Endothelial cell of umbilical vein (primary cell): ENCODE data around the gene KIAA0825. TPM values are rescaled to one million over a fixed set of nuclear protein-coding genes. Genes with fewer than 3 reads are reported as not detected.

Experiments
- BruUV-seq: library from RNA; stranded (reverse); fragments of 400-500 nt; replicated peaks from 2 replicates; lab custom pipeline; 2021; lab: Mats Ljungman, UMichigan
- CTCF ChIA-PET: fragments of 300-600, 350-600 bp; sonication (Branson Sonifier 250); formaldehyde crosslinking; loops from one replicate; lab custom pipeline; 2021; ENCODE audit warnings: antibody characterized with exemption, inconsistent platforms; lab: Charles Lee
- POLR2A ChIA-PET: fragments of 300-600, 350-600 bp; sonication (Branson Sonifier 250); formaldehyde crosslinking; loops from one replicate; lab custom pipeline; 2021; ENCODE audit warnings: antibody characterized with exemption, inconsistent platforms; lab: Charles Lee
- DNase-seq: peaks from one replicate; pipeline ENCODE4 v3.0.0-alpha.2; 2011; ENCODE audit warnings: low read depth, low spot score
- FAIRE-seq: peaks from 2 replicates; lab custom pipeline; 2011; peaks lifted over from hg19 to GRCh38; lab: Jason Lieb, UNC
- H2AFZ ChIP-seq: 2 replicates; pipeline ENCODE4 v1.6.0; 2012; ENCODE audit warnings: low read depth, low read length, control low read depth, inconsistent platforms
- H3K27ac ChIP-seq: 2 replicates; pipeline ENCODE4 v1.5.1; 2011; ENCODE audit warnings: low read depth, mild to moderate bottlenecking, control low read depth, low read length, moderate library complexity; ENCODE audit not compliant: insufficient read depth
- H3K27me3 ChIP-seq, 2 experiments: 2 replicates each; pipeline versions ENCODE4 v1.6.0 to v1.6.1; 2011; ENCODE audit warnings: low read length in 2 of 2, mixed read lengths in 1 of 2; ENCODE audit not compliant: control insufficient read depth in 2 of 2, insufficient read depth in 2 of 2
- H3K36me3 ChIP-seq, 2 experiments: 2 replicates in 1 of 2; 3 replicates in 1 of 2; pipeline ENCODE4 v1.5.1; 2011; ENCODE audit warnings: low read length in 2 of 2, mild to moderate bottlenecking in 1 of 2, moderate library complexity in 1 of 2; ENCODE audit not compliant: control insufficient read depth in 2 of 2, insufficient read depth in 2 of 2; ENCODE audit errors: extremely low read depth in 1 of 2
- H3K4me1 ChIP-seq: 3 replicates; pipeline ENCODE4 v1.5.1; 2011; ENCODE audit warnings: mild to moderate bottlenecking, low read length; ENCODE audit not compliant: control insufficient read depth, insufficient read depth; ENCODE audit errors: extremely low read depth
- H3K4me2 ChIP-seq: 2 replicates; pipeline ENCODE4 v1.6.1; 2011; ENCODE audit warnings: low read length, control low read depth, mixed read lengths; ENCODE audit not compliant: insufficient read depth
- H3K4me3 ChIP-seq, 3 experiments: fragments of 200-600 bp in 1 of 3; sonication (generic), shearing (Covaris generic) in 1 of 3; replicated peaks in 1 of 3; 2 replicates each; pipeline ENCODE4 v1.5.1; 2011 to 2016; ENCODE audit warnings: control low read depth in 3 of 3, low read length in 3 of 3, mild to moderate bottlenecking in 2 of 3, inconsistent platforms in 1 of 3, low read depth in 1 of 3, moderate library complexity in 1 of 3; ENCODE audit not compliant: insufficient read depth in 1 of 3
- H3K79me2 ChIP-seq: 2 replicates; pipeline ENCODE4 v1.6.0; 2012; ENCODE audit warnings: low read length, inconsistent platforms; ENCODE audit not compliant: control insufficient read depth, insufficient read depth
- H3K9ac ChIP-seq: replicated peaks from 2 replicates; pipeline ENCODE3; 2011; ENCODE audit warnings: low read length, control low read depth; ENCODE audit not compliant: insufficient read depth; ENCODE audit errors: extremely low read depth
- H3K9me1 ChIP-seq: replicated peaks from 3 replicates; pipeline ENCODE4 v1.6.0; 2011; ENCODE audit warnings: mild to moderate bottlenecking, low read length; ENCODE audit not compliant: control insufficient read depth, insufficient read depth; ENCODE audit errors: extremely low read depth
- H3K9me3 ChIP-seq: replicated peaks from 2 replicates; pipeline ENCODE4 v1.5.1; 2012; ENCODE audit warnings: low read length, inconsistent platforms; ENCODE audit not compliant: control insufficient read depth, insufficient read depth
- H4K20me1 ChIP-seq: replicated peaks from 2 replicates; pipeline ENCODE3; 2011; ENCODE audit warnings: mild to moderate bottlenecking, low read length; ENCODE audit not compliant: control insufficient read depth, insufficient read depth; ENCODE audit errors: extremely low read depth
- EZH2 ChIP-seq: IDR thresholded peaks from 2 replicates; pipeline ENCODE4 v1.6.1; 2012; ENCODE audit warnings: borderline replicate concordance, low read depth, mild to moderate bottlenecking, moderate library complexity, low read length, inconsistent platforms; ENCODE audit not compliant: severe bottlenecking
- FOS ChIP-seq: IDR thresholded peaks from 2 replicates; pipeline ENCODE4 v1.6.1; 2011; ENCODE audit warnings: mild to moderate bottlenecking, low read length, moderate library complexity, borderline replicate concordance; ENCODE audit not compliant: insufficient read depth
- GATA2 ChIP-seq: IDR thresholded peaks from 2 replicates; pipeline ENCODE4 v1.7.0; 2011; ENCODE audit warnings: low read depth, mild to moderate bottlenecking, moderate library complexity, mixed read lengths, low read length; ENCODE audit not compliant: insufficient read length, insufficient read depth
- JUN ChIP-seq: IDR thresholded peaks from 2 replicates; pipeline ENCODE4 v1.6.1; 2011; ENCODE audit warnings: borderline replicate concordance, low read depth; ENCODE audit not compliant: insufficient read length, insufficient read depth
- MYC ChIP-seq: IDR thresholded peaks from one replicate; pipeline ENCODE4 v1.6.1; 2011; ENCODE audit warnings: mild to moderate bottlenecking, low read depth, low read length
- POLR2A ChIP-seq: IDR thresholded peaks from 2 replicates; pipeline ENCODE4 v1.6.1; 2012; ENCODE audit warnings: low read depth, mild to moderate bottlenecking, control low read depth, low read length
- POLR2AphosphoS5 ChIP-seq: IDR thresholded peaks from 2 replicates; pipeline ENCODE4 v1.6.1; 2012; ENCODE audit warnings: low read depth, mild to moderate bottlenecking, control low read depth, low read length, moderate library complexity; ENCODE audit not compliant: insufficient read depth
- dilution Hi-C: fragments of 300-500 bp; cut with MboI; formaldehyde crosslinking; loops from one replicate; pipeline ENCODE4 v1.15.0; 2019; ENCODE audit warnings: low sequenced_read_pairs; ENCODE audit not compliant: extremely low pct_ligation_motif_present
- intact Hi-C: fragments of 100-400 bp; cut with micrococcal nuclease; formaldehyde crosslinking; loops from one replicate; pipeline ENCODE4 v1.10.0; 2022
- polyA plus RNA-seq, 4 experiments: library from polyadenylated mRNA; depleted of rRNA in 3 of 4; stranded (reverse) in 3 of 4; unstranded in 1 of 4; fragments of >200 nt; gene quantifications; 2 replicates each; pipeline versions ENCODE4 v1.2.1 to v1.2.3, GENCODE V29; 2011 to 2012; ENCODE audit warnings: missing spikeins in 1 of 4
- total RNA-seq: library from RNA; stranded (reverse); gene quantifications from 2 replicates; pipeline ENCODE4 v1.2.3, GENCODE V29; 2021
- TF ChIP-seq, protein P1 (sequence below): IDR thresholded peaks from 2 replicates; pipeline ENCODE4 v1.6.1; 2011; ENCODE audit not compliant: insufficient read depth, insufficient read length
- TF ChIP-seq, protein P2 (sequence below), 2 donors: IDR thresholded peaks; 1 replicate in 1 of 2; 2 replicates in 1 of 2; pipeline ENCODE4 v1.5.1; 2011; ENCODE audit warnings: low read length in 2 of 2, mild to moderate bottlenecking in 2 of 2, moderate library complexity in 2 of 2, control low read depth in 1 of 2, inconsistent platforms in 1 of 2, low read depth in 1 of 2; ENCODE audit not compliant: insufficient read depth in 1 of 2; ENCODE audit errors: extremely low read depth in 1 of 2

The KIAA0825 gene
- total and polyA plus RNA-seq, 2 donors (not counting 3 experiments of a cell fraction or from before 2014, with no cell fraction given), result 0.15 to 1.1 TPM

DNA sequence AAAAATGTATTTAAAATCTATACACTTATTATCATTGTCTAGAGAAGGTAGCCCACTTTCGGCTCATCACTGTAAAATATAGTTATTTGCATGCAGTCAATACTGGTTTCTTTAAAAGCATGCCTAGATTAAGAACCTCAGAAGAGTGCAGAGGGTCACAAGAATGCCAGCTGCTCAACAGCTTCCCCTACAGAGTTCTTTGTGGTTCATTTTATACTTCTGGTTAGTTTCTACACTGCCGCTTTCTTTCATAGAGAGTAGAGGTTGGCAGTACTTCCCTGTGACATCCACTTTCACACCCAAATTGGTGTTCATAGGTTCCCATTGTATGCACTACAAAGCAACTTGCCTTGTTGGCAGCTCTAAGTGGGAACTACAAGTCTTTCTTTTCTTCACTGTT, 137.3 kb downstream of the KIAA0825 start:
- no peak overlapping the region for H3K4me2 ChIP-seq
- no peak overlapping the region for H3K9ac ChIP-seq
- FAIRE-seq (no peak), DNase-seq (no peak)
- BruUV-seq, result no TSS peak
- dilution Hi-C loops (no loop called here), intact Hi-C loops (no loop called here)
- H4K20me1 ChIP-seq, result no peaks in the 10 kb centered on the region
- no peaks in the 10 kb centered on the region for H3K27me3 ChIP-seq
- TF ChIP-seq MYC (no peak), JUN (no peak), POLR2A (no peak), GATA2 (no peak), EZH2 (no peak), POLR2AphosphoS5 (no peak), FOS (no peak)
- TF ChIP-seq, protein P1, sequence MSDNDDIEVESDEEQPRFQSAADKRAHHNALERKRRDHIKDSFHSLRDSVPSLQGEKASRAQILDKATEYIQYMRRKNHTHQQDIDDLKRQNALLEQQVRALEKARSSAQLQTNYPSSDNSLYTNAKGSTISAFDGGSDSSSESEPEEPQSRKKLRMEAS, result no peak
- TF ChIP-seq, protein P2, sequence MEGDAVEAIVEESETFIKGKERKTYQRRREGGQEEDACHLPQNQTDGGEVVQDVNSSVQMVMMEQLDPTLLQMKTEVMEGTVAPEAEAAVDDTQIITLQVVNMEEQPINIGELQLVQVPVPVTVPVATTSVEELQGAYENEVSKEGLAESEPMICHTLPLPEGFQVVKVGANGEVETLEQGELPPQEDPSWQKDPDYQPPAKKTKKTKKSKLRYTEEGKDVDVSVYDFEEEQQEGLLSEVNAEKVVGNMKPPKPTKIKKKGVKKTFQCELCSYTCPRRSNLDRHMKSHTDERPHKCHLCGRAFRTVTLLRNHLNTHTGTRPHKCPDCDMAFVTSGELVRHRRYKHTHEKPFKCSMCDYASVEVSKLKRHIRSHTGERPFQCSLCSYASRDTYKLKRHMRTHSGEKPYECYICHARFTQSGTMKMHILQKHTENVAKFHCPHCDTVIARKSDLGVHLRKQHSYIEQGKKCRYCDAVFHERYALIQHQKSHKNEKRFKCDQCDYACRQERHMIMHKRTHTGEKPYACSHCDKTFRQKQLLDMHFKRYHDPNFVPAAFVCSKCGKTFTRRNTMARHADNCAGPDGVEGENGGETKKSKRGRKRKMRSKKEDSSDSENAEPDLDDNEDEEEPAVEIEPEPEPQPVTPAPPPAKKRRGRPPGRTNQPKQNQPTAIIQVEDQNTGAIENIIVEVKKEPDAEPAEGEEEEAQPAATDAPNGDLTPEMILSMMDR (IDR thresholded peaks at IDR 0.05; ENCODE audit: extremely low read depth in 1 of 2, insufficient read depth in 1 of 2, low read depth in 1 of 2, low read length in 2 of 2), result no peak
- no peak overlapping the region for H2AFZ ChIP-seq
- no peaks in the 10 kb centered on the region for H3K4me1 ChIP-seq
- no peaks in the 10 kb centered on the region for H3K9me1 ChIP-seq
- no peak overlapping the region for H3K4me3 ChIP-seq
- H3K79me2 ChIP-seq, result no peaks in the 10 kb centered on the region
- ChIA-PET CTCF (interaction anchor here (1.1 kb wide), 1 partner anchor 18 kb away, joined by 3 read pairs; no protein-coding TSS in a partner anchor), POLR2A (no interaction called here)
- no peaks in the 10 kb centered on the region for H3K36me3 ChIP-seq
- no peaks in the 10 kb centered on the region for H3K9me3 ChIP-seq
- no peak overlapping the region for H3K27ac ChIP-seq
